Measurements from ENCODE around the gene DOCK1. TPM values are rescaled to one million over a fixed set of nuclear protein-coding genes. Genes with fewer than 3 reads are reported as not detected.

DOCK1 gene
- total RNA-seq, 1 donor from 2014 or later, result 72.6 TPM

GRCh38 chr10:127459918-127460317, 554.7 kb downstream of the DOCK1 start:
- Histone ChIP-seq H3K9me3 (ENCODE audit: low read depth) (no peaks in the 10 kb centered on the region), H3K36me3 (no peaks in the 10 kb centered on the region), H3K27me3 (no peaks in the 10 kb centered on the region), H3K9ac (no peak overlapping the region), H3K4me1 (no peaks in the 10 kb centered on the region), H4K20me1 (ENCODE audit: low read depth) (no peaks in the 10 kb centered on the region), H3K4me3 (no peak overlapping the region), H2AFZ (replicated peaks) (no peak overlapping the region), H3K27ac (no peak overlapping the region), H3F3A (ENCODE audit: low read depth) (no peaks in the 10 kb centered on the region), H3K4me2 (no peak overlapping the region), H3K79me2 (ENCODE audit: low read depth) (no peaks in the 10 kb centered on the region)
- Mint-ChIP-seq H3K27me3 (ENCODE audit: insufficient read depth, low read depth) (peaks cover 3% of the 10 kb centered on the region), H3K36me3 (peaks cover 5% of the 10 kb centered on the region), H3K9me3 (peaks cover 4% of the 10 kb centered on the region), H3K27ac (no peak overlapping the region), H3K4me3 (no peak overlapping the region), H3K4me1 (no peaks in the 10 kb centered on the region)
- no peak for DNase-seq (ENCODE audit: low spot score)
- TF ChIP-seq EZH2 (IDR thresholded peaks at IDR 0.05) (no peak), CTCF (IDR thresholded peaks at IDR 0.05) (no peak), EZH2phosphoT487 (IDR thresholded peaks at IDR 0.05) (no peak)

- Histone ChIP-seq H3K27me3 (no peaks in the 10 kb centered on the region), H3K4me2 (no peak overlapping the region), H4K20me1 (ENCODE audit: low read depth) (no peaks in the 10 kb centered on the region), H3K4me3 (no peak overlapping the region), H3F3A (ENCODE audit: low read depth) (no peaks in the 10 kb centered on the region), H3K27ac (no peak overlapping the region), H2AFZ (replicated peaks) (no peak overlapping the region), H3K36me3 (no peaks in the 10 kb centered on the region), H3K4me1 (no peaks in the 10 kb centered on the region), H3K9ac (no peak overlapping the region), H3K79me2 (ENCODE audit: low read depth) (no peaks in the 10 kb centered on the region), H3K9me3 (ENCODE audit: low read depth) (no peaks in the 10 kb centered on the region)
- Mint-ChIP-seq H3K4me3 (no peak overlapping the region), H3K27me3 (ENCODE audit: insufficient read depth, low read depth) (peaks cover 3% of the 10 kb centered on the region), H3K27ac (no peak overlapping the region), H3K9me3 (peaks cover 4% of the 10 kb centered on the region), H3K4me1 (no peaks in the 10 kb centered on the region), H3K36me3 (peaks cover 3% of the 10 kb centered on the region)
- TF ChIP-seq CTCF (IDR thresholded peaks at IDR 0.05), result no peak
- TF ChIP-seq EZH2phosphoT487 (IDR thresholded peaks at IDR 0.05), result no peak
- no peak for TF ChIP-seq EZH2 (IDR thresholded peaks at IDR 0.05)
- no peak for DNase-seq (ENCODE audit: low spot score)
Observed at GRCh38 chr10:127462643-127463295, 557.5 kb downstream of the DOCK1 start.

- no peak overlapping the region for H3K27ac Mint-ChIP-seq
- H3K27me3 ChIP-seq, result no peaks in the 10 kb centered on the region
- H3K27ac ChIP-seq, result no peak overlapping the region
Observed at GRCh38 chr10:127463548-127463947, 558.3 kb downstream of the DOCK1 start.

More at GRCh38 chr10:127463548-127463947, 558.3 kb downstream of the DOCK1 start:
- no peaks in the 10 kb centered on the region for H3F3A ChIP-seq (ENCODE audit: low read depth)
- no peak overlapping the region for H3K4me2 ChIP-seq
- H3K4me3 ChIP-seq, result no peak overlapping the region
- DNase-seq (ENCODE audit: low spot score), result no peak
- no peaks in the 10 kb centered on the region for H3K9me3 ChIP-seq (ENCODE audit: low read depth)
- no peak for TF ChIP-seq EZH2phosphoT487 (IDR thresholded peaks at IDR 0.05)
- TF ChIP-seq CTCF (IDR thresholded peaks at IDR 0.05), result no peak
- no peak for TF ChIP-seq EZH2 (IDR thresholded peaks at IDR 0.05)
- H4K20me1 ChIP-seq (ENCODE audit: low read depth), result no peaks in the 10 kb centered on the region
- H3K4me3 Mint-ChIP-seq, result no peak overlapping the region
- peaks cover 3% of the 10 kb centered on the region for H3K27me3 Mint-ChIP-seq (ENCODE audit: insufficient read depth, low read depth)
- H3K79me2 ChIP-seq (ENCODE audit: low read depth), result no peaks in the 10 kb centered on the region
- H3K36me3 Mint-ChIP-seq, result no peaks in the 10 kb centered on the region
- H3K4me1 Mint-ChIP-seq, result no peaks in the 10 kb centered on the region
- no peaks in the 10 kb centered on the region for H3K4me1 ChIP-seq
- H2AFZ ChIP-seq (replicated peaks), result no peak overlapping the region
- no peaks in the 10 kb centered on the region for H3K9me3 Mint-ChIP-seq
- no peaks in the 10 kb centered on the region for H3K36me3 ChIP-seq
- no peak overlapping the region for H3K9ac ChIP-seq
